Keratinocyte (primary cell): Measurements from ENCODE around the gene EEF2. TPM values are rescaled to one million over a fixed set of nuclear protein-coding genes. Genes with fewer than 3 reads are reported as not detected.

ENCODE experiments used
- DNase-seq: peaks from one replicate; pipeline ENCODE4 v3.0.0-alpha.2; 2011; ENCODE audit warnings: low read depth, missing footprints, low spot score
- FAIRE-seq: peaks from 2 replicates; lab custom pipeline; 2011; peaks lifted over from hg19 to GRCh38; lab: Jason Lieb, UNC
- H2AFZ ChIP-seq: 2 replicates; pipeline ENCODE4 v1.6.0; 2012; ENCODE audit warnings: low read length, control low read depth, inconsistent platforms; ENCODE audit not compliant: control insufficient read depth
- H3K27ac ChIP-seq: 2 replicates; pipeline ENCODE4 v1.5.1; 2011; ENCODE audit warnings: low read length; ENCODE audit not compliant: control insufficient read depth, insufficient read depth
- H3K27me3 ChIP-seq: 3 replicates; pipeline ENCODE4 v1.6.0; 2011; ENCODE audit warnings: low read length; ENCODE audit not compliant: control insufficient read depth, insufficient read depth; ENCODE audit errors: extremely low read depth
- H3K36me3 ChIP-seq, 2 experiments: 2 replicates in 1 of 2; 3 replicates in 1 of 2; pipeline ENCODE4 v1.5.1; 2011; ENCODE audit warnings: low read length in 2 of 2, mild to moderate bottlenecking in 1 of 2; ENCODE audit not compliant: control insufficient read depth in 2 of 2, insufficient read depth in 2 of 2; ENCODE audit errors: extremely low read depth in 1 of 2
- H3K4me1 ChIP-seq: 3 replicates; pipeline ENCODE4 v1.5.1; 2011; ENCODE audit warnings: low read length; ENCODE audit not compliant: control insufficient read depth, insufficient read depth; ENCODE audit errors: extremely low read depth
- H3K4me2 ChIP-seq: 3 replicates; pipeline ENCODE4 v1.6.0; 2011; ENCODE audit warnings: low read depth, low read length; ENCODE audit not compliant: control insufficient read depth, insufficient read depth; ENCODE audit errors: extremely low read depth
- H3K4me3 ChIP-seq, 3 experiments: fragments of 200-600 bp in 1 of 3; sonication (generic) in 1 of 3; 2 replicates in 2 of 3; 3 replicates in 1 of 3; pipeline ENCODE4 v1.5.1; 2011 to 2016; ENCODE audit warnings: low read length in 3 of 3, mild to moderate bottlenecking in 3 of 3, control low read depth in 2 of 3, inconsistent platforms in 1 of 3, low read depth in 1 of 3, mixed read lengths in 1 of 3, mixed run types in 1 of 3, moderate library complexity in 1 of 3; ENCODE audit not compliant: control insufficient read depth in 2 of 3, insufficient read depth in 2 of 3; ENCODE audit errors: extremely low read depth in 1 of 3
- H3K79me2 ChIP-seq: 2 replicates; pipeline ENCODE4 v1.6.0; 2012; ENCODE audit warnings: low read length; ENCODE audit not compliant: control insufficient read depth, insufficient read depth
- H3K9ac ChIP-seq: 3 replicates; pipeline ENCODE4 v1.6.0; 2011; ENCODE audit warnings: low read length; ENCODE audit not compliant: control insufficient read depth, insufficient read depth; ENCODE audit errors: extremely low read depth
- H3K9me1 ChIP-seq: 3 replicates; pipeline ENCODE4 v1.6.0; 2011; ENCODE audit warnings: low read length; ENCODE audit not compliant: control insufficient read depth, insufficient read depth; ENCODE audit errors: extremely low read depth
- H3K9me3 ChIP-seq: 2 replicates; pipeline ENCODE4 v1.5.1; 2012; ENCODE audit warnings: low read depth, low read length; ENCODE audit not compliant: control insufficient read depth
- H4K20me1 ChIP-seq: 3 replicates; pipeline ENCODE4 v1.6.0; 2011; ENCODE audit warnings: low read length; ENCODE audit not compliant: control insufficient read depth, insufficient read depth; ENCODE audit errors: extremely low read depth
- CTCF ChIP-seq, 3 experiments: IDR thresholded peaks in 1 of 3; conservative IDR thresholded peaks in 1 of 3; optimal IDR thresholded peaks in 1 of 3; 2 replicates in 2 of 3; 3 replicates in 1 of 3; pipeline versions ENCODE3 to v1.5.1; 2011; ENCODE audit warnings: low read length in 3 of 3, mild to moderate bottlenecking in 3 of 3, moderate library complexity in 2 of 3, control low read depth in 1 of 3, inconsistent platforms in 1 of 3; ENCODE audit not compliant: insufficient read depth in 2 of 3; ENCODE audit errors: extremely low read depth in 1 of 3
- EZH2 ChIP-seq: IDR thresholded peaks from one replicate; pipeline ENCODE4 v1.6.1; 2012; ENCODE audit warnings: inconsistent platforms, mild to moderate bottlenecking, low read length, moderate library complexity
- dilution Hi-C: fragments of 300-500 bp; cut with MboI; formaldehyde crosslinking; loops from one replicate; pipeline ENCODE4 v1.7.0; 2020; ENCODE audit warnings: low sequenced_read_pairs; ENCODE audit not compliant: extremely low pct_ligation_motif_present
- polyA plus RNA-seq, 5 experiments: library from polyadenylated mRNA; depleted of rRNA in 3 of 5; stranded (reverse) in 3 of 5; stranded (forward) in 1 of 5; unstranded in 1 of 5; fragments of >200 nt; gene quantifications; 1 replicate in 1 of 5; 2 replicates in 3 of 5; 3 replicates in 1 of 5; pipeline versions ENCODE4 v1.2.1 to v1.2.3, GENCODE V29; 2011 to 2012; ENCODE audit warnings: missing spikeins in 2 of 5, low read depth in 1 of 5, low replicate concordance in 1 of 5

EEF2 gene
- polyA plus RNA-seq, 1 donor (not counting 4 experiments of a cell fraction or from before 2014, with no cell fraction given) = 1,193 TPM

- Histone ChIP-seq H3K9ac (no peak overlapping the region), H3K27ac (no peak overlapping the region), H3K9me1 (no peaks in the 10 kb centered on the region), H3K4me1 (no peaks in the 10 kb centered on the region), H3K4me2 (no peak overlapping the region), H3K79me2 (peaks cover 15% of the 10 kb centered on the region), H3K4me3 (no peak overlapping the region), H3K36me3 (peaks cover 17 to 36% of the 10 kb centered on the region in 2 experiments), H3K27me3 (no peaks in the 10 kb centered on the region), H2AFZ (no peak overlapping the region), H3K9me3 (no peaks in the 10 kb centered on the region), H4K20me1 (peaks cover 3% of the 10 kb centered on the region)
- dilution Hi-C loops = no loop called here
- TF ChIP-seq CTCF (optimal IDR thresholded peaks at IDR 0.05 in 1 of 3, IDR thresholded peaks at IDR 0.05 in 1 of 3, conservative IDR thresholded peaks at IDR 0.05 in 1 of 3; ENCODE audit: extremely low read depth in 1 of 3, insufficient read depth in 2 of 3, low read length in 3 of 3) (no peak), EZH2 (no peak)
- FAIRE-seq (no peak), DNase-seq (no peak)
These were observed 25.5 kb downstream of the EEF2 start for GRCh38 chr19:3959766-3960131.

GRCh38 chr19:3958836-3959765 is 26.2 kb downstream of the EEF2 start:
- Histone ChIP-seq H3K9me3 (no peaks in the 10 kb centered on the region), H3K36me3 (peaks cover 15 to 34% of the 10 kb centered on the region in 2 experiments), H3K79me2 (peaks cover 10% of the 10 kb centered on the region), H3K9me1 (no peaks in the 10 kb centered on the region), H2AFZ (no peak overlapping the region), H3K9ac (no peak overlapping the region), H3K4me3 (no peak overlapping the region), H3K27me3 (no peaks in the 10 kb centered on the region), H3K27ac (no peak overlapping the region), H4K20me1 (peaks cover 3% of the 10 kb centered on the region), H3K4me1 (no peaks in the 10 kb centered on the region), H3K4me2 (no peak overlapping the region)
- dilution Hi-C loops = no loop called here
- TF ChIP-seq EZH2 = no peak
- TF ChIP-seq CTCF (optimal IDR thresholded peaks at IDR 0.05 in 1 of 3, IDR thresholded peaks at IDR 0.05 in 1 of 3, conservative IDR thresholded peaks at IDR 0.05 in 1 of 3; ENCODE audit: extremely low read depth in 1 of 3, insufficient read depth in 2 of 3, low read length in 3 of 3) = no peak
- DNase-seq (no peak), FAIRE-seq (no peak)
